ENCODE measurements around the gene SESTD1.
"Not testable (repeated sequence)": the region's sequence is repeated elsewhere in the genome, so short reads cannot be mapped to it uniquely, and the experiment has no call there.

The SESTD1 gene

DNA sequence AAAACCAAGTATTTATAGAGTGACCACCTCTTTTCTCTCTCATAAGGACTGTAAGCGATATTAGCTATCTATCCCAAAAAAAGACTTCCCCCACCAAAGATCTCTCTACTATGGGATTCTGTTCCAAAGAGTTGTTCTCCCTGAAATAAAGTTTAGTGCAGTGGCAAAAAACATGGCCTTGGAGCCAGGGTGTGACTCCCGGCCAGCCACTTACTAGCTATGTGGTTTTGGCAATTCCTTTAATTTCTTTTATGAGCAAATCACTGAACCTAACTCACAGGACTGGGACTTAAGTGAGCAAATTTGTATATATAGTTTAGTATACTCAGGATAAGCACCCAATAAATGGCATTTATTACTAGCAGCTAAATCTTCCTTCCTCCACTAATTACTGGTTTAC, 42.6 kb downstream of the SESTD1 start:
- Histone ChIP-seq H3K9me3 (ENCODE audit: insufficient read depth, low read depth, low read length) (no peaks in the 10 kb centered on the region), H3K4ac (ENCODE audit: low read depth, low read length) (no peak overlapping the region), H4K12ac (ENCODE audit: low read depth, low read length) (no peak overlapping the region), H3K4me2 (ENCODE audit: low read length) (no peak overlapping the region), H2BK120ac (ENCODE audit: insufficient read depth, low read length, poor library complexity) (no peak overlapping the region), H4K91ac (ENCODE audit: low read depth, low read length) (no peak overlapping the region), H2AFZ (ENCODE audit: insufficient read depth, low read length, poor library complexity) (no peak overlapping the region), H3K27me3 (ENCODE audit: insufficient read depth, low read length) (no peaks in the 10 kb centered on the region), H2BK5ac (ENCODE audit: low read depth, low read length, poor library complexity) (no peak overlapping the region), H3K4me3 (ENCODE audit: low read depth, low read length) (no peak overlapping the region), H2AK5ac (ENCODE audit: low read length) (no peak overlapping the region), H3K14ac (ENCODE audit: low read length) (no peak overlapping the region), H3K27ac (ENCODE audit: low read depth, low read length) (no peak overlapping the region), H2BK12ac (ENCODE audit: low read length) (no peak overlapping the region), H3K36me3 (ENCODE audit: control insufficient read depth in 1 of 2, insufficient read depth in 2 of 2, low read length in 2 of 2) (no peaks in the 10 kb centered on the region), H3K79me2 (ENCODE audit: control insufficient read depth, insufficient read depth, low read length, poor library complexity) (no peaks in the 10 kb centered on the region), H3K9ac (ENCODE audit: low read length) (no peak overlapping the region), H4K8ac (ENCODE audit: low read depth, low read length) (no peak overlapping the region), H3K23ac (ENCODE audit: low read length) (no peak overlapping the region), H3K4me1 (ENCODE audit: control insufficient read depth in 1 of 2, insufficient read depth in 2 of 2, low read length in 2 of 2) (no peaks in the 10 kb centered on the region), H3K79me1 (ENCODE audit: low read length) (no peaks in the 10 kb centered on the region), H3K18ac (ENCODE audit: low read length) (no peak overlapping the region)
- whole genome bisulfite sequencing (ENCODE audit: extremely low coverage, insufficient coverage, insufficient read length), result no CpG with 5 or more reads among the region's 2 CpGs
- DNase-seq, result no peak

DNA sequence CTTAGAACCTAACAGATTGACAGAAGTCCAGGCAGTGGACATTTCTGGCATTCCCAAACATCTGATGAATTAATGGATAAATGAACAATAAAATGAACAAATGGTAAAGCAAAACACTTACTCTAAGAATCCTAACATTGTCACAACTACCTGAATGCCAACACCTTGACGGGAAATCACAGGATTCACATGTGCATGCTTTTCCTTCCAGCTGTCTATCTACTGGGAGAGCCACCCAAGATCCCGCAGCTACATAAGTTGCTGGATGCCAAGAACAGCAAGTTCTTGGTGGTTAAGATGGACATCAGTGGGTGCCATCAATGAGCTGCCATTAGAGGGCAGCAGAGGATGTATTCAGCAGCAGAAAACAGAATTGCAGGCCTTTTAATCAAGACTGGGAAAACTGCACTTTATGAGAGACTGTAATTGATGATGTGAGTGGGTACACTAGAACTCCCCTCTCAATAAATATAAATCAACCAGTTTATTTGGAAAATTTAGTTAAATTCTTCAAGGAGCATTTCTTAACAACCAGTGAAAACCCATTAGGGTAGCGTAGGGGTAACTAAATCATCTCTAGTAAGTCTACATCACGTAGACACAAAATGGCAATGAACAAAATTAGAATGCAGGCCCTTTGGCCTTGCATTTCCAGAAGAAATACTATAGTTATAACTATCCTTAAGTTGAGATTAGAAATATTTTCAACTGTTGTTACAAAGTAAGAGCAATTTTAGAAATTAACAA, 45.6 kb downstream of the SESTD1 start:
- H3K4ac ChIP-seq (ENCODE audit: low read depth, low read length), result no peak overlapping the region
- DNase-seq, result peak; percentile 57 to 81
- no peak overlapping the region for H4K8ac ChIP-seq (ENCODE audit: low read depth, low read length)
- no peak overlapping the region for H3K4me2 ChIP-seq (ENCODE audit: low read length)
- no peak overlapping the region for H3K14ac ChIP-seq (ENCODE audit: low read length)
- H2BK5ac ChIP-seq (ENCODE audit: low read depth, low read length, poor library complexity), result no peak overlapping the region
- no peaks in the 10 kb centered on the region for H3K9me3 ChIP-seq (ENCODE audit: insufficient read depth, low read depth, low read length)
- no peak overlapping the region for H2BK12ac ChIP-seq (ENCODE audit: low read length)
- no peak overlapping the region for H2AK5ac ChIP-seq (ENCODE audit: low read length)
- no peaks in the 10 kb centered on the region for H3K36me3 ChIP-seq (ENCODE audit: control insufficient read depth in 1 of 2, insufficient read depth in 2 of 2, low read length in 2 of 2)
- WGBS (ENCODE audit: extremely low coverage, insufficient coverage, insufficient read length), result no CpG with 5 or more reads among the region's 4 CpGs
- H4K12ac ChIP-seq (ENCODE audit: low read depth, low read length), result no peak overlapping the region
- H3K9ac ChIP-seq (ENCODE audit: low read length), result no peak overlapping the region
- no peaks in the 10 kb centered on the region for H3K79me1 ChIP-seq (ENCODE audit: low read length)
- no peak overlapping the region for H3K27ac ChIP-seq (ENCODE audit: low read depth, low read length)
- H3K27me3 ChIP-seq (ENCODE audit: insufficient read depth, low read length), result no peaks in the 10 kb centered on the region
- no peaks in the 10 kb centered on the region for H3K4me1 ChIP-seq (ENCODE audit: control insufficient read depth in 1 of 2, insufficient read depth in 2 of 2, low read length in 2 of 2)
- H3K23ac ChIP-seq (ENCODE audit: low read length), result no peak overlapping the region
- H2AFZ ChIP-seq (ENCODE audit: insufficient read depth, low read length, poor library complexity), result no peak overlapping the region
- no peak overlapping the region for H3K4me3 ChIP-seq (ENCODE audit: low read depth, low read length)
- no peak overlapping the region for H4K91ac ChIP-seq (ENCODE audit: low read depth, low read length)
- no peak overlapping the region for H2BK120ac ChIP-seq (ENCODE audit: insufficient read depth, low read length, poor library complexity)
- no peaks in the 10 kb centered on the region for H3K79me2 ChIP-seq (ENCODE audit: control insufficient read depth, insufficient read depth, low read length, poor library complexity)
- H3K18ac ChIP-seq (ENCODE audit: low read length), result no peak overlapping the region

DNA sequence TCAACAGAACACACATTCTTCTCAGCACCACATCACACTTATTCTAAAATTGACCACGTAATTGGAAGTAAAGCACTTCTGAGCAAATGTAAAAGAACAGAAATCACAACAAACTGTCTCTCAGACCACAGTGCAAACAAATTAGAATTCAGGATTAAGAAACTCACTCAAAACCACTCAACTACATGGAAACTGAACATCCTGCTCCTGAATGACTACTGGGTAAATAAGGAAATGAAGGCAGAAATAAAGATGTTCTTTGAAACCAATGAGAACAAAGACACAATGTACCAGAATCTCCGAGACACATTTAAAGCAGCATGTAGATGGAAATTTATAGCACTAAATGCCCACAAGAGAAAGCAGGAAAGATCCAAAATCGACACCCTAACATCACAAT, 50.0 kb downstream of the SESTD1 start:
- not testable (repeated sequence) for H3K4ac ChIP-seq (ENCODE audit: low read depth, low read length); H4K12ac ChIP-seq (ENCODE audit: low read depth, low read length); H3K14ac ChIP-seq (ENCODE audit: low read length); H2AK5ac ChIP-seq (ENCODE audit: low read length); H2BK120ac ChIP-seq (ENCODE audit: insufficient read depth, low read length, poor library complexity); H3K9ac ChIP-seq (ENCODE audit: low read length); H3K27ac ChIP-seq (ENCODE audit: low read depth, low read length); H2BK5ac ChIP-seq (ENCODE audit: low read depth, low read length, poor library complexity); DNase-seq; H3K4me2 ChIP-seq (ENCODE audit: low read length); H3K23ac ChIP-seq (ENCODE audit: low read length); H3K9me3 ChIP-seq (ENCODE audit: insufficient read depth, low read depth, low read length); H3K27me3 ChIP-seq (ENCODE audit: insufficient read depth, low read length); H3K18ac ChIP-seq (ENCODE audit: low read length); H3K36me3 ChIP-seq (ENCODE audit: control insufficient read depth in 1 of 2, insufficient read depth in 2 of 2, low read length in 2 of 2); H3K4me1 ChIP-seq (ENCODE audit: control insufficient read depth in 1 of 2, insufficient read depth in 2 of 2, low read length in 2 of 2); H3K4me3 ChIP-seq (ENCODE audit: low read depth, low read length); H2AFZ ChIP-seq (ENCODE audit: insufficient read depth, low read length, poor library complexity); H3K79me2 ChIP-seq (ENCODE audit: control insufficient read depth, insufficient read depth, low read length, poor library complexity); H4K8ac ChIP-seq (ENCODE audit: low read depth, low read length); H2BK12ac ChIP-seq (ENCODE audit: low read length); H3K79me1 ChIP-seq (ENCODE audit: low read length); H4K91ac ChIP-seq (ENCODE audit: low read depth, low read length)
- no CpG with 5 or more reads among the region's 3 CpGs for WGBS (ENCODE audit: extremely low coverage, insufficient coverage, insufficient read length)

DNA sequence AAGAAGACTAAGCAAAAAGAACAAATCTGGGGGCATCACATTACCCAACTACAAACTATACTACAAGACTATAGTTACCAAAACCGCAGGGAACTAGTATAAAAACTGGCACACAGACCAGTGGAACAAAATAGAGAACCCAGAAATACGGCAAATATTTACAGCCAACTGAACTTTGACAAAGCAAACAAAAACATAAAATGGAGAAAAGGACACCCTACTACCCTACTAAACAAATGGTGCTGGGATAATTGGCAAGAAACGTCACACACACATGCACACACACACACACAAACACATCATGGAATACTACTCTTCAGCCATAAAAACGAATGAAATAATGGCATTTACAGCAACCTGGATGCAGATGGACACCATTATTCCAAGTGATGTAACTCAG, 53.3 kb downstream of the SESTD1 start:
- H3K23ac ChIP-seq (ENCODE audit: low read length), result no peak overlapping the region
- DNase-seq, result no peak
- no peak overlapping the region for H2BK5ac ChIP-seq (ENCODE audit: low read depth, low read length, poor library complexity)
- H2BK120ac ChIP-seq (ENCODE audit: insufficient read depth, low read length, poor library complexity), result no peak overlapping the region
- H3K4me3 ChIP-seq (ENCODE audit: low read depth, low read length), result no peak overlapping the region
- H3K4me1 ChIP-seq (ENCODE audit: control insufficient read depth in 1 of 2, insufficient read depth in 2 of 2, low read length in 2 of 2), result no peaks in the 10 kb centered on the region
- no peak overlapping the region for H2BK12ac ChIP-seq (ENCODE audit: low read length)
- no peak overlapping the region for H2AK5ac ChIP-seq (ENCODE audit: low read length)
- WGBS (ENCODE audit: extremely low coverage, insufficient coverage, insufficient read length), result no CpG with 5 or more reads among the region's 4 CpGs
- H3K4me2 ChIP-seq (ENCODE audit: low read length), result no peak overlapping the region
- H4K8ac ChIP-seq (ENCODE audit: low read depth, low read length), result no peak overlapping the region
- H3K27ac ChIP-seq (ENCODE audit: low read depth, low read length), result no peak overlapping the region
- no peak overlapping the region for H3K18ac ChIP-seq (ENCODE audit: low read length)
- H3K36me3 ChIP-seq (ENCODE audit: control insufficient read depth in 1 of 2, insufficient read depth in 2 of 2, low read length in 2 of 2), result no peaks in the 10 kb centered on the region
- no peaks in the 10 kb centered on the region for H3K9me3 ChIP-seq (ENCODE audit: insufficient read depth, low read depth, low read length)
- no peak overlapping the region for H3K4ac ChIP-seq (ENCODE audit: low read depth, low read length)
- H2AFZ ChIP-seq (ENCODE audit: insufficient read depth, low read length, poor library complexity), result no peak overlapping the region
- H3K27me3 ChIP-seq (ENCODE audit: insufficient read depth, low read length), result no peaks in the 10 kb centered on the region
- H3K79me2 ChIP-seq (ENCODE audit: control insufficient read depth, insufficient read depth, low read length, poor library complexity), result no peaks in the 10 kb centered on the region
- no peak overlapping the region for H3K14ac ChIP-seq (ENCODE audit: low read length)
- H3K79me1 ChIP-seq (ENCODE audit: low read length), result no peaks in the 10 kb centered on the region
- no peak overlapping the region for H3K9ac ChIP-seq (ENCODE audit: low read length)
- no peak overlapping the region for H4K12ac ChIP-seq (ENCODE audit: low read depth, low read length)
- no peak overlapping the region for H4K91ac ChIP-seq (ENCODE audit: low read depth, low read length)

All from trophoblast cell (in vitro differentiated cells and primary cell).